ENCODE data around the gene NTM.

Gene NTM

DNA sequence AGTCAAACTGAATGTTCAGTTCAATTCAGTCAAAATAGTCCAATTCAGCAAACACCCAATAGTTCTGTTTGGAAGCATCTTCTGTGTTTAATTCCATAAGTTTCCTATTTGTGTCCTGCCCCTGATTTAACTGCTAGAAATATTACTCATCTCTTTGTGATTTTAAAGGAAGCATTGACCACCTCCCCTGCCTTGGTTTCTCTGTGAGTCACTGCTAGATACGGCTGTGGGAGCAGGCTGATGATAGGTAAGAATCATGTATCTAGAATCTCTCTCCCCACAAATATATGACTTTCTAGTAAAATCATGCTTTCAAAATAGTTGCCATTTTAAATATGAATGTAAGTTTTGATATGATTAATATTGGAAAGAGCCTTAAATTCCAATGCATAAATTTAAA, 888.5 kb downstream of the NTM start:
- no peak for DNase-seq

DNA sequence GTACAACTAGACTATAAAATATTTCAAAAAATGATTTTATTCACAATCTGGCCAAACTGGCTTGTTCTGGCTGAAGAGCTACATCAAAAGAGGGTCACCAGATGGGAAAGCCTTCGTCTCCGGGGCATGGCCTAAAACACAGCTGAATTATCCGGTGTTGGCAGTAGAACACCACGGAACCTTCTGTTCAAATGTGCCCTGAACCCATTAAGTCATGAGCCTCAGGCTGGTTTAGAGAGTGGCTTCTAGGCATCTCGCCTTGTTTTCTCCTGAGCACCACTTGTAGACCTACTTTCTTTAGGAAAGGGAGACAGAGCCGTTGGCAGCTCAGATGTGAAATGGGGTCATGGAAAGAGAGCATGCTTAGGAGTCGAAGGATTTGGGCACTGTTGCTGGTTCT, 890.2 kb downstream of the NTM start:
- peak; percentile 86 to 88 for DNase-seq

DNA sequence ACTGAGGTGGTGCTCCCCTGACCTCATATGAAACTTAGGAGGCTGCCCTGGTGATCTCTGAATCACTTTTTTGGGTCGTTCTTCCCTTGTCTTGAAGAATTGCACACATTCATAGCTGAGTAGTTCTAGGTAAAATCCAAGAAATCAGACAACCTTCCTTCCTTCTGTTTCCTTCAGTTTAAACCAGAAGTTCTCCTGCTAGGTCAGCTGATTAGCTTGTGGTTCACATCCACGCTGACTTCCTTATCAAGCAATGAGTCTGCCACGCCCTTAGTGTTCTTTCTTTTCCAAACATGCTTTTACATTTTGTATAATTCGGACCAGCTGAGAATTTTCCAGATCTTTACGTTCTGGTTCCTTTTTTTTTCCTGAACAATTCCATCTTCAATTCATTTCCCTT, 892.8 kb downstream of the NTM start:
- no peak for DNase-seq

DNA sequence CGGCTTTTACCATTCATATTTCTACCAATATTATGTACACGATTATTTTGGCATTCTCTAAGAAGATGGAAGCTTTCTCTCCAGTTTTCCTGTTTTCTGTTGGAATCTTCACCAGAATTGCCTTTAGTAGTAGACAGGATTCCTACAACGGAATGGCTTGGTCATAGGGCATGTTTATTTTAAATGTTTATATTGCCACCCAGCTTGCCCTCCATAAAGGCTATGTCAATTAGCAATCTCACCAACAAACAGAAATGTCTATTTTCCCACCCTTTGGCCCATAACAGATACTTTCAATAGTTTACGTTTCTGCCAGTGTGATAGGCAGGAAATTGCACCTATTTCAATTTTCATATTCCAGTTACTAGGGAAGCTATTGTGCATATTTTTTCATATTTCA, 893.5 kb downstream of the NTM start:
- DNase-seq, result no peak

DNA sequence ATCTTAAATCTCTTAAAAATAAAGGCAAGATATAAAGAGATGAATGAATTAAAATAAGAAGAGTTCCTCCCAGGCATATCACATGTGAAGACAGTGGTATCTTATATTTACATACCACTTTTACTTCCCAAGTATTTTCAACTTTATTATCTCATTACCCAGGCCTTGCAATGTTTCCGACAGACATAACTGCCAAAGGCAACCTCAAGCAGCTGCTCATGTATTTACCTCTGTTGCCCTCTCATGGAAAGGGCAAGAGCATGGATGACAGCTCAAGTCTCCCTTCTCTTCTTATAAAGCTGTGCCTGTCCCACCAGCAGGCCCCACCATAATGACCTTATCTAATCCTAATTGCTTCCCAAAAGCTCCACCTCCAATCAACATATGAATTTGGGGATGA, 894.2 kb downstream of the NTM start:
- no peak for DNase-seq

DNA sequence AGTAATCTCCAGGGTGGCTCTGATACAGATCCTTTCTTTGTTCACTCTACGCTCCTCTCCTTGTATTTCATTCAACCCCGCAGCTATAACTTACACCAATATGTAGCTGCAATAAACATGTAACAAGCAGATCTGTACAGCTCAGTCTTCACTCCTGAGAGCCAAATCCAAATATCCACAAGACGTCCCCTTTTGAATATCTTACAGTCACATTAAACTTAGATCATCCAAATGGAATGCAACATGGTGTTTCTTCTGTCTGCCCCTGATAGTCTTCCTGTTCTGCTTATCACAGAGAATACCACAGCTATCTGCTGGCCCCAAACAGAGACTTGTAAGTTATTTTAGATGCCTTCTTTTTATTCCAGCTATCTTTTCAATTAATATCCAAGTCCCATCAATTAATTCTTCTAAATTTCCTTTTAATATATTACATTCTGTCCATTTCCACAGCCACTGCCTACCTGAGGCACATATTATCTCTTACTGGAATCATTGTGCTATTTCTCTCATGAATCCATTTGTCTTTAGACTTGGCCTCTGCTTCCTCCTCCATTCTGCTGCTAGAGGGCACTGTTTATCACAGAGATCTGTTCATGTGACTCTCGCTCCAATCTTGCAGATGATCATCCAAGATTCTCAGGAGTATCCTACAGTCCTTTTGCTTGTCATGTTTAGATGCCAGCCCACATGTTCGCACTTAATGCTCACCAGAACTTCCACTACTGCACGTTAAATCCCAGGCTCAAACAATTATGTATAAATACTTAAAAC, 908.6 kb downstream of the NTM start:
- DNase-seq, result no peak

DNA sequence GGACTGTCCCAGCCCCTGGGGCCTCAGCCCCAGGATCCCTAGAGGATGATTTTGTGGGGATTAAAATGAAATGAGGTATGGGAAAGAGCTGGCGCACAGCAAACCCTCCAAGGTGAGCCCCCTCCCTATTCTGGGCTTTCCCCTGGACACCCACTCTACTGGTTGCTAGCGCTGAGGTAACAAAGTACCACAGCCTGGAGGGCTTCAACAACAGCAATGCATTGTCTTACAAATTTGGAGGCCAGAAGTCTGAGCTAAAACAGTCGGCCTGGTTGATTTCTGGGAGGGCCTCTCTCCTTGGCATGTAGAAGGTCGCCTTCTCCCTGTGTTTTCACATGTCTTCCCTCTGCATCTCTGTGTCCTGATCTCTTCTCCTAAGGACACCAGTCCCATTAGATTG, 913.6 kb downstream of the NTM start:
- DNase-seq, result no peak

DNA sequence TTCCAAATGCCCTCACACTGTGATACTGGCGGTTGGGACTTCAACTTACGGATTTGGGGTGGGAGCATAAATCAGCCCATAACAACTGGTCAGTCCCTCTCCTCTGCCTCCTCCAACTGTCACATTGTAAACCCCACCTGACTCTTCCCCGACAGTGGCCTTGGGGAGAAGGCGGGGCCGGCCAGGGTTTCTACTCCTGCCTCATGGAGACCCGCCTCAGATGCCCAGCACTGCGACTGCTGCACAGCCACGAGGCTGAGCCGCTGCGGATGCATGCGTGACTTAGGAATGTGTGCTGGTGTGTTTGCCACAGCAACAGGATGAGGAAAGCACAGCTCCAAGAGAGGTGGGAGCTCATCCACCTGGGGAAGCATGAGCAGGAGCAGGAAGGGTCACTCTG, 914.2 kb downstream of the NTM start:
- no peak for DNase-seq

DNA sequence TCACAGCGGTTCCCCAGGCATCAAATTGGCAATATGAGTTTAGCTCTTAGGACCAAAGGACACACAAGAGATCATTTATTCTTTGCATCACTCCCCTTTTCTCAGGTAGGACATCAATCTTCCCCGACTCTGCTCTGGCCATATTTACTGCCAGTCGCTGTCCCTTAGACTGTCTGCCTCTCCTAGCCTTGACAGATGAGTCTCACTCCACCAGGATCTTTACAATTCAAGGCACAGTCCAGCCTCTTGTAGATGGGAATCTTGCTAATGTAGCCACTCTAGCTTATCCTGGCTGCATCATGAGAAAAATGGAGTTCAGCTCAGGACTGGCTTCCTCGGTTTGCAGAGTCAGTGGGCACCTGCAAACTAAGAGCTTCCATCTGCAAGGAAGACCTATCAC, 915.2 kb downstream of the NTM start:
- no peak for DNase-seq

DNA sequence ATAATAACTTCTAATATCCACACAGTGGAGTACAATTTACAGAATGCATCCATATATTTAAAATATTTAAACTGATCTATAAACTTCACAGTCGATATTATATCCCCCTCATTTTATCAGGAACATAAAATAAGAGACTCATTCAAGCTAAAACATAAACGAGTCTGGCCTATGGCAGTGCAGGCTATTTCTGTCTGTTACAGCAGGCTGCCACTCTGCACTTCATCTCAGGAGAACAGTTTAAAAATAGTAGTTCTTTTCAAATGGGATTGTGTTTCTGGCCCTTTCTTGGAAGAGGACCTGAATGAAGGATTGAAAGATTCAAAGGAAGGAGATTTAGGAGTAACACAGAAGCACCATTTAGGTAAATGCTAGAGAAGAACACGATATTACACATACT, 915.7 kb downstream of the NTM start:
- DNase-seq, result no peak

DNA sequence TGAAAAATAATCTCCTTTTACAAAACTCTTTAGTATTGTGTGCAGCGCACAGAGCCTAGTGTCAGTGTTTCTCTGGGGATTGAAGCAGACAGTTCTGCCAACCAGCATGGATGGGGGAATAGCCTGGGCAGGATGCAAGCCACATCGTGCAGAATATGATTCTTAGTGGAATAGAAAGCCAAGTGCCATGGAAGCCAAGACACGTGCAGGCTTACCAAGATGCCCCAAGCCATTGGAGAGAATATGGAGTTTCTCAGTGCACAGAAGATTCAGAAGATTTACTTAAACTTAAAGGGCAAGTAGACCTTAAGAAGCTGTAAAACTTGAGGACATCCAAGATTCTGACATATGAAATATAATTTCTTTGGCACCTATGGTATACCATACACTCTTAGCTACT, 917.6 kb downstream of the NTM start:
- DNase-seq, result no peak

DNA sequence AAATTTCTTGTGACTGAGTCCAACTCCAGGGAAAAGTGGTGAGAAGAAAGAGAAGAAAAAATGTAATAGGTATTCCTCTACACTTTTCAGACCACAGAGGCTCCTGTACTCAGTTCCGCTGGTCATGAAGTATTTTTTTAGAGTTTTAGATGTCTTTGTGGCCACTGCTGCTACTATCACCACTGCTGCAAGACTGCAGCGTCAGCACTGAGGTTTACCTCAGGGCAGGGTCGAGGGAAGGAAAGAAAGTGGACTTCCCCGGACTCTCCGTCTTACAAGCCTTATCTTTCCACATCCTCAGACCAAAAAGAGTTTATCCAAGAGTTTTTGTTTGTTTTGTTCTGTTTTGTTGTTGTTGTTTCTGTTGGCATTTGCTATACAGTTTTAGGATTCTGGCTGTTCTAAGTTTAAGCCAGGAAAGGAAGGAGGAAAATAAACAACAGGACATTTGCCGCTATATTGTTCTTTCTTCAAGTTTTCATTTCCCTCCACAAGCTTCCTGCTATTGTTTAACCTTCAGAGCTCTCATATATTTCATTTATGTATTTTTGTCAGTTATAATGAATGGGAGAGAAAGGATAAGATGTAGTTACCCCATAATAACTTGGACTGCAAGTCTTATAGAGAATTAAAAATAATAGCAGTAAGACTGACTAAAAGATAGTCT, 919.3 kb downstream of the NTM start:
- no peak for DNase-seq

DNA sequence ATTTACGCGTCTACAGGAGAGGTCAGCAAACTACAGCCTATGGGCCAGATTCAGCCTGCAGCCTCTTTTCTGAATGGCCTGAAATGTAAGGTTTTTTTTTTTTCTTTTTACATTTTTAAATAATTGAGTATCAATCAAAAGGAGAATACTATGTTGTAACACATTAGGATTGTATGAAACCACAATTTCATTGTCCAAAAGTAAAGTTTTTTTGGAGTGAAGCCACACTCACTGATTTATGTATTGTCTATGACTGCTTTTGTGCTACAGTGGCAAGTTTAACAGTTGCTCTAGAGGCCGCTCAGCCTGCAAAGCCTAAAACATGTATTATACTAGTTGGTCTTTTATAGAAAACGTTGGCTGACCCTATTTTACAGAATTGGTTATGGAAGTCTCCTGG, 923.2 kb downstream of the NTM start:
- no peak for DNase-seq

DNA sequence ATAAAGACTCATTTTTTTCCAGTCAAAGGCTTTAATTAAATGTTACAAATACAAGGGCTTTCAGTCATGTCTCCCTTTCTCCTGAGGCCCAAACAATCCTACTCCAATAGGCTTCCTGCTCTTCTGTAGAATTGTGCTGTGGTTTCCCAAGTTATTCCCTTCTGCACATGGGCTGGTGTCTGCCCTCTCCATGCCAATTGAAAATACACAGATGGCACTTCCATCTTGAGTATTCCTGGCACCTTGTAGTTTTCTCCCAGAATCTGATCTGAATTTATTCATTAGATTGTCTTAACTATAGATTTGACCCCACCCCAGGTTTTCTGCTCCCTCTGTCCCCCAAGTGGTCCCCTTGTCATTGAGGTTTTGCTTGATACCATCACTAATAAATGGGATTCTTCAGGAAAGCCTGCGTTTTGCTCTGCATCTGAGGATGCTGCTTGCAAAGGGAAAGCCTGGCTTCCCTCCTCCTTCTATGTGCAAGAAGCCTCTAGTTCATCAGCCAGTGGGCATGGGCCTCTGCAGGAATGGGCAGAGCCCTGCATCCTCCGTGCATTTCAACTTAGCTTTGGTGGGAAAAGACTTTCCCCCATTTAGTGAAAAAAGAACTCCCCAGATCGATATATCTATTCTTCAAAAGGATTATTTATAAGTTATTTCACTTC, 926.7 kb downstream of the NTM start:
- DNase-seq, result peak in 1 of 2 experiments; percentile 61

DNA sequence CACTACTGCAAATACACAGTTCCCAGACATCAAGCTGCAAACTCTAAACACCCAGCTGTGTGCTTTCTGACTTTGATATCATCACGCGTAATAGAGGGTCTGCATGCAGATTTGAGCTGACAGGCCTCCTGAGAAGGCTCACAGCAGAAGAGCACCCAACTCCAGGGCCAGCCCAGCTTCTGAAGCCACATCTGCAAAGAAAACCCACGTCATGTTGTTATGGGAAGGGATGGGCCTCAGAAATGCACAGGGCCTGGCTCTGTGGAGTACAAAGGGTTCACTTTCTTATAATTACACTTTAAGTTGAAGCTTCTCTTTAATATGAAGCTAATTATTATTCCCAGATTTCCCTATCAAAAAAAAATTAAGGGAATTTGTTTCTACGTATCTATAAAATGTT, 927.9 kb downstream of the NTM start:
- DNase-seq, result no peak

DNA sequence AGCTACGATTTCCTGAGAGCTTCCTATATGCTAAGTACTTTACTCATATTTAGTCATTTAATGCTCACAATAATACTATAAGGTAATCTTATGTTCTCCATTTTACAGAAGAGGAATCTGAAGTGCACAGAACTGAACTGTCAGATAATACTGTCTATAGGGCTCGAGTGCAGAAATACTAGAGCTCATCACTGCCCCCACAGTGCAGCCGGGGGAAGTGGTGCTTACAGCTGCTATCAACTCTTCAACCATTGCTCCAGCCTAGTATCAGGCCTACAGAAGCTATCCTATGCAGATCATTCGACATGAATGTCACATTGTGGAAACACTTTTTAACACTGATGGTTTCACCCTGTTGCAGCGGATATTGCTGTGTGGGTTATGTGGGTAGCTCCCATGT, 929.9 kb downstream of the NTM start:
- no peak for DNase-seq

DNA sequence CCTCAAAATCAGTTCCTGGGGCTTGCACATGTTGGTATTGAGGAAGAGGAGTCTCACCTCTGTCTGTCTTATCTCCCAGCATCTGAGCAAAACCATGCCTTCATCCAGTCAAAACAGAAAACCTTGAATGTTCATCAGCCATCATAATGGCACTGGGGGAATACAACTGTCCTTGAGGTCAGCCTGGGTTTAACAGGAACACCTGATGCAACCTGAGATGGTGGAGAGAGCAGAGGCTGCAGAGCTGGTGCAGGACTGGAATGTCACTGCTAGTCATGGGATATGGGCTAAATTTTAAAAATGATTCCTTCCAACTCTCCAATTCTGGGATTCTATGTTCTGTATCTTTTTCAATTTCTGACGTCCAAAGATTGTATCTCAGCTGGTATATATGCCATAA, 931.0 kb downstream of the NTM start:
- DNase-seq, result no peak

DNA sequence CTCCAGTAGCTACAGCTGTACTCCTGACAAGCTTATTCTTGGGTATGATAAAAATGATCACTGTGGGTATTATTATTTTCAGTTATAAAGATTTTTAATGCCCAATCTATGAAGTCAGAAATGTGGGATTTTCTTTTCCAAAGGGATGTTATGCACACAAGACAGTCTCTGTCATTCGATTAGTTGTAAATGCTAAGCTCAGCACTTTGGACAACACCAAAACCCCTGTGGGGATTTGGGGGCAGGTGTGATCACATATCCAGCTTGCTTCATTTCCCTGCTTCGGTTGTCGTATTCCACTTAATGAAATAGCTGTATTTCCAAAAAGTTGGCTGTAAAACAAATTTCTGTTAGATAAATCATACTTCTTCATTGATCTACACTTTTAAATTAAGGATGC, 931.5 kb downstream of the NTM start:
- DNase-seq, result no peak

DNA sequence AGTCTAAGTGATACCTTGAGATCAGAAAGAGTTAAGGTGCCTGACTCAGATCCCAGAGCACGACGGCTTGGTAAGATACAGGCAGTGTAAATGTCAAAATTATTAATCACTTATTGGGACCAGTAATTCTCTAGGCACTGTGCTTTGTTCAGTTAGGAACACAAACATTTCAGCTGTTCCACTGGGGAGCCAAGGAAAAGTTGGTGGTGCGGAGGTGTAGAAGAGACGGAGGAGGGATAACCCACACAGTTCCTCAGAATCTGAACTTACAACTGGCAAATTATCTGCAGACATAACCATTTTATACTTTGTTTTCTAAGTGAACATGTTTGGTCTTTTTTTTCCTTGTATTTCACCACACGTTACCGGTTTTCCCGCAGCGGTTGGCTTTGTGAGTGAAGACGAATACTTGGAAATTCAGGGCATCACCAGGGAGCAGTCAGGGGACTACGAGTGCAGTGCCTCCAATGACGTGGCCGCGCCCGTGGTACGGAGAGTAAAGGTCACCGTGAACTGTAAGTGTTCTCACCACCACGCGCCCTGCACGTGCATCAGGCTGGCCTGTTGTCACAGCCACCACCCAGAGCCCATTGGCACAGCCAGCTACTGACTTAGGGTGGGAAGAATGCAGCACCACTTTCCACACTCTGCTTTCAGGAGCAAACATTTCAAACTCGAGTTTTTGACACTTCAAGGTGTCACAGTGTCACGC, 937.0 kb downstream of the NTM start:
- DNase-seq, result no peak

DNA sequence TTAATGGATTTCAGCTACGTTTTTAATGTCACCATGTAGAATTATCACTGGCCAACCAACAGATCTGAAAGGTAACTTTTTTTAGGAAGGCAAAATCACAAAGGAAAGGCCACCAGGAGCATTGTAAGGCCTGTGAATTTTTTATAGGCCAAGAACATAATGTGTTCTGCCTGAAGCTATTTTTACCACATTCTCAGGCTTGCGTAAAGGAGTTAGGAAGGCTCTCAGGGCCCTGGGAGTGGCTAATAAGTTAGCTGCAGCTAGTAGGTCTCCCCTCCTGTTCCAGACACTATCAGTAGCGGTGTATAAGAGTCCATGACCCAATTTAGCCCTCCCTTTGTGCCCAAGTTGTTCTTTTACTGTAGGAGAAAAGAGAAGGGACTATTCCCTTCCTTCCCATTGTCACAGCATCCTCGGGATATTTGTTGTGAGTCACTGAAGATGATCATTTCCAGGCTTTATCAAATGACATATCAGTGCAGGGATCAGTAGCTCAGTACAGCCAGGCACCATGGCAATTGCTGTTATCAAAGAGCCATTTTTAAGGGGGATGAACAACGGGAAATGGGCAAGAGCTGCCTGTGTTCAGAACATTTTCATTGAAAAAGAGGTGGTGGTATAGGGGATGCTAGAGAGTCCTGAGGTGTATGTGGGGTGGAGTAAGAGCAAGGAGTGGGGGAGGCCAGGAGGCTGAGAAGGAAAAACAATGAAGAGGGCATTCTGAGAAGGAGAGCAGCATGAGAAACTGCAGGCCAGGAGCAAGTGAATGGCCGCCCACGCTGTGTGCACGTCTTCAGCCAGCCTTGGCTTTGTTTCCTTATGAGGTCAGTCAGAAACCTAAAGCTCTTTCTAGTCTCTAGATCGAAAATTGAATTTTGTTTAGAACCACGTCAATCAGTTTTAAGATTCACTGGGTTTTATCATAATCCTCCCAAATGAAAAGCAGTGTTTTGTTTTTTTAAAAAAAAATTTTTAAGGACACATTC, 940.3 kb downstream of the NTM start:
- no peak for DNase-seq

DNA sequence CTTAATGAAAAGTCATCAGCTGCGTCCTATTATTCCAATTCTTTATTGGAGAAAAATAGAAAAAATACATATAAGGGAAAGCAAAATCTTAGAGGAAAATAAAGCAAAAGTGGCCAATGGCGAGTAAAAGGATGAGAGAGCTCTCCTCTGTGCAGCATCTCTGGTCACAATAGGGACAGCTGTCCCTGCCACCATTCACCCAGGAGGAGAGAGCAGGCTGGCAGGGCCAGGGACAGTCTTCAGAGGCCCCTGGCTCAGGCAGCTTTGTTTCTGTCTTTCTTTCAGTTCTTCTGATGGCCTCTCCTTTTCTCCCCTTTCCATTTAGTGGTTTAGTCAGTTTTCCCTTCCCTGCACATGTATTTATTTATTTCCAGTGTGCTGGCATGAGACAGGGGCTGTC, 941.3 kb downstream of the NTM start:
- DNase-seq, result no peak

DNA sequence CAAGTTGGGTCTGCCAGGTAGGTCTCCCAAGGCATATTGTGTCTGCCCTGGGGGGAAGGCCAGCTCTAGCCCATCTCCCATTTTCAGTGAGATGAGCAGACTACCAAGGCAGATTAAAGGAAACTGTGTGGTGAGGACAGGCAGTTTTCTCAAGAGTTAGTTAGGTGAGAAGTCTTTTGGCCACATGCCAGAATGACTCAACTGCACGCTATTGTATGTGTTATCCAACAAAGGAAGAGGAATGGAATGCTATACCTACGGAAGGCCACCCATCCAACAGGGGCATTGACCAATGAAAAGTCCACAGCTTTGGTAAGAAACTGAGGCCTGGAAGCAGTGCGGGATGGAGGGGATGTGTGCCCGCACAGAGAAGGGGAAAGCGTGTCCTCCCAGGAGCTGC, 941.7 kb downstream of the NTM start:
- DNase-seq, result no peak

All from cerebellar nuclear complex (tissue), 1 donor.